Stimulated activated naive CD4-positive, alpha-beta T cell (primary cell): ENCODE data around the gene WLS.

Experiments used
- DNase-seq, 6 experiments: peaks; one replicate each; lab custom pipeline; 2025; lab: John Stamatoyannopoulos, UW

Gene WLS

GRCh38 chr1:68132426-68133130 is 99.7 kb downstream of the WLS start:
- no peak for DNase-seq

GRCh38 chr1:68131261-68131660 is 101.1 kb downstream of the WLS start:
- DNase-seq: no peak

GRCh38 chr1:68129536-68130250 is 102.6 kb downstream of the WLS start:
- DNase-seq: no peak

- DNase-seq: no peak
These were observed 103.5 kb downstream of the WLS start for GRCh38 chr1:68128820-68129219.

DNA sequence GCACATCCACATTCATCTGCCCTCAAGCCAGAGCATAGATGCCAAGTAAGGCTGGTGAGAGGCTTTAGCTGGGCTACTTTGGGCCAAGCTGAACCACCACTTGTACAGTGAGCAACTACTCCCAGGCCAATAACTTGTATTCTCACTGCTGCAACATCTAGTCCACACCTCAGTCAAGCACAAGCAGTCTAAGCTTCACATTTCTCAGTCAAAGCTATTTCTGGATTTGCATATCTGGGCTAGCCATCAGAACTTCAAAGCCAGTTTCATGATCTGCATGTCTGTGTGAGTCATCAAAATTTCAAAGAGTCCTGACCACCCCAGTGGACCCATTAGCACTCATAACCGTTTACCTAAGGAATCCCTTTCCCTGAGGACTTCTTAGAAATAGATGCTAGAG is 104.2 kb downstream of the WLS start:
- DNase-seq: no peak

DNA sequence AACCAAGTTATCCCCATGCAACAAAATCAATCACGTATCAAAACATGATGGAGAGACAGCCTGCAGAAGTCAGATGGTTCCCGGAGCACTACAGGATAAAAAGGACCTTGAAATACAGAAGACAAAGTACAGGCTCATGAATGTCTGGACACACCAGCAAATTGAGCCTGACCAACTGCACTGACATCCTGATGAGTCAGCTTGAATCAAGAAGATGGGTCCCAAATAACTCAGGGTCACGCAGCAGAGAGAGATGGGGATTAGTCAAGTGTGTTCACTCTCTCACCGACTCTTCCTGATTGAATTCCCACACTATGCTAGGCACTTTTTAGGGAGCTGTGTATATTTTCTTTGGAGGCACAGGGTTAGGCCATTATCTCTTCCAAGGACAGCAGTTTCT is 110.8 kb downstream of the WLS start:
- no peak for DNase-seq

GRCh38 chr1:68120136-68120791 is 112.1 kb downstream of the WLS start:
- peak in 2 of 6 experiments; percentile 16 to 24 for DNase-seq

DNA sequence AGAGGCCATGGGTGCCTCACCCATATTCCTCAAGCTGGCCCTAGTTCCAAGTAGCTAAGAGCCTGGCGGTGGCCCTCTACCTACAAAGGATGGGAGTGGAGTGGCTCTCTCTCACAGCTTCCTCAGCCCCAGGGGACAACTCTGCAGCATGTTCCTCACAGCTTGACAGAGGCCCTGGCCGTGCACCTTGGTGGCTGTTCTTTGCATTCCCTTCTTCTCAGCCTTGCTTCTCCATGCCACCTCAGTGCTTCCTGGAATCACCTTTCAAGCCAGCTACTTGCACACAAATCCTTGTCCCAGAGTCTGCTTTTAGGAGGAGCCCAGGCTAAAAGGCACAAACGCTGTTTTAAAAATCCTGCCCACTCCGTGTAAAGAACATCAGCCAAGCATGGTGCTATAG is 112.9 kb downstream of the WLS start:
- no peak for DNase-seq

DNA sequence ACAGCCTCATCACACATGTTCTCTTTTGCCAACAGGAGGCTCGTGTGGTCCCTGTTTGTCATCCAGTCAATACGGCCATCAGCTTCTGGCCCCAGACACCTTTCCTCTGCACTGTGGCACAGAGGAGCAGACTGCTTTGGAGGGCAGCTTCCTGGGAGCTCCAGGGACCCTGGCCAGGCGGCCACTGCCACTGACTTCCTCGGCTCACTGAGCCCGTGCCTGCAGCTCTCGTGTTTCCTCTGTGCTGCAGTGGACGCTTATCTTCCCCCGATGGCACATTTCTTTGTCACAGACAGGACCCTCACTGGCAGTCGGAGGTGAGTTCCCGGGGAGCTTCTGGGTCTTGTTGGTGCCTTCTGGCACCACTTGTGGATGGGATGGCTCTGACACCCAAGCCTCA is 114.9 kb downstream of the WLS start:
- no peak for DNase-seq

GRCh38 chr1:68116643-68117235 is 115.6 kb downstream of the WLS start:
- DNase-seq: peak in 4 of 6 experiments; percentile 5 to 25 (median 16)

- DNase-seq: no peak
These were observed 117.0 kb downstream of the WLS start for GRCh38 chr1:68115308-68115707.

GRCh38 chr1:68113966-68114365 is 118.4 kb downstream of the WLS start:
- DNase-seq: no peak

GRCh38 chr1:68112835-68113243 is 119.5 kb downstream of the WLS start:
- DNase-seq: no peak

GRCh38 chr1:68111519-68112436 is 120.5 kb downstream of the WLS start:
- DNase-seq: no peak

- no peak for DNase-seq
These were observed 124.6 kb downstream of the WLS start for GRCh38 chr1:68107771-68108170.

DNA sequence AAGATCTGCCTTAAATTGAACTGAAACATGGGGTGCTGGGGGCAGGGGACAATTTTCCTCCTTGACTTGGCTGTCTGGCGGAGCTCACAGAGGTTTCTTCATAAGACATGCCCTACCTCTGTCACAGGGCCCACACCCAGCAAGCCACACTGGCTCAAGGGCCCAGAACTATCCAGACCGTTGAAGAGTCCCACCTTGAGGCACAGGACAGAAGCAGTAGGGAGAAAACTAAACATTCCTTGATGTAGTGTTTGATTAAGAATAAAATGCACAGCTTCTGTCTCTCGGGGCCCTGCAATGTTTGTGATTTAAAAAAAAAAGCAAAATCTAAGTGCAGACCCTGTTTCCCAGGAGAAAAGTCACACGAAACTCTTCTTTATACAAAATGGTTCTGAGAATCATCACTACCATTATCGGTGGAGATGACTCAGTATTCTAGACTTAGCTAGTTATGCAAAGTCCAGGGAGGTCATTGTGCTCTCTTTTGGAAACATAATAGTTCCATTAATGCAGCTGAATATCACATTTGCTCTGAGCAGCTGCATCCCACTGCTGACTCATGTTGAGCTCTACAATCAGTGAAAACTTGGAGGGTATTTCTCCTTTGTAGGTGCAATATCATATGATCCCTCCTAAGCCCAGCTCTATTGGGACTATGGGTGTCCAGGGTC is 128.3 kb downstream of the WLS start:
- DNase-seq: no peak

GRCh38 chr1:68103011-68103545 is 129.2 kb downstream of the WLS start:
- no peak for DNase-seq

DNA sequence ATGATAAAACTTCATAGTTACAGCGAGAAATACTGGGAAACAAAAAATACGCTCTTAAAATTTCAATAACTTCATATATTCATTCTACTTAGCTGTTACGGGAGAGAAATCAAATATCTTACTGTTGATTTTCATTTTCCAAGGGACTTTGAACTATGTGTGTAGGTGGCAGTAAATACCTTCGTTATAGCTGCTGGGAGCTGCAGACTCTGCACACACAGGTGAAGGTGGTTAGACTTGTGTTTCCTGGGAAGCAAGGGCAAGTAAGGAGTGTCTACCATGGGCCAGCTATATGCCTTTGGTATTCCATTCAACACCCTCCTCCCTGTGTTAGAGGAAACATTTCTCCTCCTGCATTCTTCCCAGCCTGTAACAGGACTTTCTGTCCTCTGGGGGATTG is 130.5 kb downstream of the WLS start:
- DNase-seq: no peak

DNA sequence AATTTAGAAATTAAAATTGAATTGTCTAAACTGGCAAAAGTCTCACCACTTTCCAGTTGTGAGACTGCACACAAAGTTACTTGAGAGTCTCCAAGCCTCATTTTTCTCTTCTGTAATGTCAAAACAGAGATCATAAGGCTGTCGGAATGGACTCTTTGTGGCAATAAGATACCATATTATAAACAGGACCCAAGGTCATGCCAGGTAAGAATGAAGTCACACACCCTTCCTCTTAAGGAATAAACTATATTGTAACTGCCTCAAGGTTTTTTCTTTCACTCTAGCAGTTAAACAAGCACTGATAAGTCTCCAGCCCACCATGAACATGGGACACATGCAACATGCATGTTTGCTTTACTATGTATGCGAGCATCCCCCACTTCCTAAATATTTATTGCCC is 131.8 kb downstream of the WLS start:
- no peak for DNase-seq

GRCh38 chr1:68093737-68094136 is 138.6 kb downstream of the WLS start:
- no peak for DNase-seq

DNA sequence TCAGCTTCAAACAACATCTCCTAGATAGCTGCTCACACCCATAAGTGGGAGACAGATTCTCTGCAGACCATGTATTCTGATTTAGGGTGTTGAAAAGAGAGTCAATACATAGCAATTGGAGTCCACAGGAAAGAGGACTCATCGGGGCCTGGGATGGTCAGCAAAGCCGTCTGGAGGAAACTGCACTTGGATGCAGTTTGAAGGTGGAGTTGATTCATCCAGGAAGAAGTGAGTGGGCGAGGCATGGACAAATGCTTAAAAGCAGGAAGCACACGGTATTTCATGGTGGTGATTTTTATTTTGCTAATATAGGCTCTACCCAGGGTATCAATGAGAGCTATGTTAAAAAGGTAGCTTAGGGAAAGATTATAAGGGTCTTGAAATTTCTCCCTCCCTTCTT is 145.1 kb downstream of the WLS start:
- no peak for DNase-seq
